Smooth muscle cell (in vitro differentiated cells): Measurements from ENCODE around the gene MINK1. TPM values are rescaled to one million over a fixed set of nuclear protein-coding genes. Genes with fewer than 3 reads are reported as not detected.

Source experiments
- DNase-seq: peaks from one replicate; lab custom pipeline; 2025; ENCODE audit not compliant: unreplicated experiment; lab: John Stamatoyannopoulos, UW
- H2AFZ ChIP-seq: fragments of 200-600 bp; sonication (generic); 2 replicates; pipeline ENCODE4 v1.6.0; 2016; ENCODE audit warnings: antibody characterized with exemption, low read depth, mild to moderate bottlenecking
- H3F3A ChIP-seq: fragments of 200-600 bp; sonication (generic); 2 replicates; pipeline ENCODE4 v1.6.0; 2017; ENCODE audit warnings: antibody characterized with exemption, low read depth
- H3K27ac ChIP-seq: fragments of 200-600 bp; sonication (generic); 2 replicates; pipeline ENCODE4 v1.5.1; 2016; ENCODE audit warnings: low read depth, mild to moderate bottlenecking
- H3K27me3 ChIP-seq: fragments of 200-600 bp; sonication (generic); 2 replicates; pipeline ENCODE4 v1.6.1; 2016; ENCODE audit warnings: low read depth, mild to moderate bottlenecking
- H3K36me3 ChIP-seq: fragments of 200-600 bp; sonication (generic); 2 replicates; pipeline ENCODE4 v1.5.1; 2016; ENCODE audit warnings: low read depth
- H3K4me1 ChIP-seq: fragments of 200-600 bp; sonication (generic); 2 replicates; pipeline ENCODE4 v1.5.1; 2016; ENCODE audit warnings: low read depth
- H3K4me2 ChIP-seq: fragments of 200-600 bp; sonication (generic); 2 replicates; pipeline ENCODE4 v1.6.0; 2016; ENCODE audit warnings: mild to moderate bottlenecking
- H3K4me3 ChIP-seq: fragments of 200-600 bp; sonication (generic); 2 replicates; pipeline ENCODE4 v1.5.1; 2016; ENCODE audit warnings: mild to moderate bottlenecking
- H3K79me2 ChIP-seq: fragments of 200-600 bp; sonication (generic); 2 replicates; pipeline ENCODE4 v1.6.0; 2016; ENCODE audit warnings: low read depth, mild to moderate bottlenecking
- H3K9ac ChIP-seq: fragments of 200-600 bp; sonication (generic); 2 replicates; pipeline ENCODE4 v1.6.0; 2016; ENCODE audit warnings: low read depth
- H3K9me3 ChIP-seq: fragments of 200-600 bp; sonication (generic); replicated peaks from 2 replicates; pipeline ENCODE4 v1.5.1; 2016; ENCODE audit warnings: low read depth
- H4K20me1 ChIP-seq: fragments of 200-600 bp; sonication (generic); 2 replicates; pipeline ENCODE4 v1.6.0; 2016; ENCODE audit warnings: low read depth
- CTCF ChIP-seq: fragments of 200-600 bp; sonication (generic); IDR thresholded peaks from 2 replicates; pipeline ENCODE4 v1.5.1; 2017; ENCODE audit warnings: borderline replicate concordance, mild to moderate bottlenecking, antibody characterized with exemption; ENCODE audit not compliant: insufficient read depth, poor library complexity, severe bottlenecking
- WGBS: methylation state at CpG from one replicate; pipeline ENCODE4 v1.1.7; 2016; ENCODE audit warnings: low lambda C conversion rate; 5-methylcytosine and 5-hydroxymethylcytosine counted together
- polyA plus RNA-seq: library from polyadenylated mRNA; unstranded; fragments of >200 nt; fragmentation: Nextera tagmentation; extraction: Ambion mirVana; gene quantifications from 2 replicates; pipeline ENCODE4 v1.2.1, GENCODE V29; 2016
- total RNA-seq: library from RNA; depleted of rRNA; stranded (reverse); fragments of >200 nt; gene quantifications from 2 replicates; pipeline ENCODE4 v1.2.3, GENCODE V29; 2014

MINK1 gene
- total and polyA plus RNA-seq, 2 experiments from 2014 or later, result 26.6 to 26.8 TPM

GRCh38 chr17:4853208-4853671 is 20.1 kb downstream of the MINK1 start:
- DNase-seq, result no peak
- H3K27ac ChIP-seq, result peak overlapping the region; percentile 86
- H3K79me2 ChIP-seq, result peaks cover 18% of the 10 kb centered on the region
- H3K4me1 ChIP-seq, result peaks cover 18% of the 10 kb centered on the region
- H3K27me3 ChIP-seq, result no peaks in the 10 kb centered on the region
- WGBS, result 100% methylated on average over 1 of the region's 2 CpGs
- H3F3A ChIP-seq, result peaks cover 2% of the 10 kb centered on the region
- H3K36me3 ChIP-seq, result no peaks in the 10 kb centered on the region
- H3K4me2 ChIP-seq, result no peak overlapping the region
- H3K9me3 ChIP-seq, result no peaks in the 10 kb centered on the region
- H2AFZ ChIP-seq, result no peak overlapping the region
- H4K20me1 ChIP-seq, result peaks cover 68% of the 10 kb centered on the region
- no peak overlapping the region for H3K4me3 ChIP-seq
- H3K9ac ChIP-seq, result no peak overlapping the region
- TF ChIP-seq CTCF, result no peak

GRCh38 chr17:4854111-4854681 is 21.1 kb downstream of the MINK1 start:
- Histone ChIP-seq H3K4me3 (no peak overlapping the region), H4K20me1 (peaks cover 67% of the 10 kb centered on the region), H3K4me2 (no peak overlapping the region), H3K27ac (peak overlapping the region; percentile 86), H3K79me2 (peaks cover 18% of the 10 kb centered on the region), H3F3A (peaks cover 2% of the 10 kb centered on the region), H3K27me3 (no peaks in the 10 kb centered on the region), H3K9me3 (no peaks in the 10 kb centered on the region), H3K4me1 (peaks cover 24% of the 10 kb centered on the region), H3K36me3 (no peaks in the 10 kb centered on the region), H3K9ac (peak overlapping the region; percentile 60), H2AFZ (no peak overlapping the region)
- 89% methylated on average over 5 of the region's 5 CpGs for WGBS
- DNase-seq, result no peak
- TF ChIP-seq CTCF, result no peak

GRCh38 chr17:4856271-4856936 is 23.3 kb downstream of the MINK1 start:
- DNase-seq, result no peak
- Histone ChIP-seq H3K27me3 (no peaks in the 10 kb centered on the region), H3K79me2 (peaks cover 18% of the 10 kb centered on the region), H3K27ac (peak overlapping the region; percentile 31), H3K4me1 (peaks cover 25% of the 10 kb centered on the region), H4K20me1 (peaks cover 53% of the 10 kb centered on the region), H3F3A (no peaks in the 10 kb centered on the region), H3K4me3 (no peak overlapping the region), H3K4me2 (no peak overlapping the region), H3K9me3 (no peaks in the 10 kb centered on the region), H3K36me3 (no peaks in the 10 kb centered on the region), H2AFZ (no peak overlapping the region), H3K9ac (no peak overlapping the region)
- no peak for TF ChIP-seq CTCF
- WGBS, result 73% methylated on average over 17 of the region's 17 CpGs
